Gastroesophageal sphincter (tissue), 3 donors: Measurements from ENCODE around the gene SYNPR.

Experiments used
- EP300 ChIP-seq: sonication (generic); formaldehyde crosslinking; IDR thresholded peaks from one replicate; pipeline ENCODE4 v1.6.1; 2017; ENCODE audit warnings: antibody characterized with exemption, mild to moderate bottlenecking
- POLR2A ChIP-seq, 2 donors: fragments of 450-650 bp; IDR thresholded peaks; one replicate each; pipeline ENCODE4 v1.6.1; 2017; ENCODE audit warnings: antibody characterized with exemption in 2 of 2, mild to moderate bottlenecking in 2 of 2, moderate library complexity in 1 of 2
- TF ChIP-seq, protein P1 (sequence below), 4 experiments: fragments of 200-600 bp in 2 of 4; fragments of 450-650 bp in 2 of 4; sonication (generic) in 1 of 4; IDR thresholded peaks; one replicate each; pipeline ENCODE4 v1.5.1; 2017 to 2019; ENCODE audit warnings: antibody characterized with exemption in 4 of 4, mild to moderate bottlenecking in 2 of 4, moderate library complexity in 2 of 4

DNA sequence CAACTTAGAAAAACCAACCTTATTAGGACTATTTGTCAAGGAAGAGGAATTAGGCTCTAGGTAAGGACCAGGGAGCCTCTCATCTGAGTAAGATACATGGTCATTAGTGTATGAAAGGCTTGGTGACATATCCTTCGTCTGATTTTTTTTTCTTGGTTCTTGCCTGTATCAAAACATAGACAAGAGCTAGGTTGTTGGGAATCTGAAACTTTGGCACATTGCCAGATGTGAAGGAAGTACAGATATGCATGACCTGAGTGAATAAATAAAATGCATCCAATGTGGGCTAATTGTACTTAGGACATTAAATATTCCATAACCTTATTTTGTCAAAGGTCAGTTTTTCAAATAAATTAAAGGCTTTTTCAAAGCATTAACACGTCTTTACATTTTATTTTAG, 151.8 kb downstream of the SYNPR start:
- no peak for TF ChIP-seq EP300
- TF ChIP-seq POLR2A (IDR thresholded peaks at IDR 0.05): no peak
- TF ChIP-seq, protein P1, sequence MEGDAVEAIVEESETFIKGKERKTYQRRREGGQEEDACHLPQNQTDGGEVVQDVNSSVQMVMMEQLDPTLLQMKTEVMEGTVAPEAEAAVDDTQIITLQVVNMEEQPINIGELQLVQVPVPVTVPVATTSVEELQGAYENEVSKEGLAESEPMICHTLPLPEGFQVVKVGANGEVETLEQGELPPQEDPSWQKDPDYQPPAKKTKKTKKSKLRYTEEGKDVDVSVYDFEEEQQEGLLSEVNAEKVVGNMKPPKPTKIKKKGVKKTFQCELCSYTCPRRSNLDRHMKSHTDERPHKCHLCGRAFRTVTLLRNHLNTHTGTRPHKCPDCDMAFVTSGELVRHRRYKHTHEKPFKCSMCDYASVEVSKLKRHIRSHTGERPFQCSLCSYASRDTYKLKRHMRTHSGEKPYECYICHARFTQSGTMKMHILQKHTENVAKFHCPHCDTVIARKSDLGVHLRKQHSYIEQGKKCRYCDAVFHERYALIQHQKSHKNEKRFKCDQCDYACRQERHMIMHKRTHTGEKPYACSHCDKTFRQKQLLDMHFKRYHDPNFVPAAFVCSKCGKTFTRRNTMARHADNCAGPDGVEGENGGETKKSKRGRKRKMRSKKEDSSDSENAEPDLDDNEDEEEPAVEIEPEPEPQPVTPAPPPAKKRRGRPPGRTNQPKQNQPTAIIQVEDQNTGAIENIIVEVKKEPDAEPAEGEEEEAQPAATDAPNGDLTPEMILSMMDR (IDR thresholded peaks at IDR 0.05): no peak
